HT-29 (cell line): Measurements from ENCODE around the gene UTF1. TPM values are rescaled to one million over a fixed set of nuclear protein-coding genes. Genes with fewer than 3 reads are reported as not detected.

Experiments
- DNase-seq: peaks from one replicate; pipeline ENCODE4 v3.0.0-alpha.2; 2015; ENCODE audit warnings: low spot score
- total RNA-seq: library from RNA; depleted of rRNA; stranded (reverse); fragments of >200 nt; shearing (Covaris generic); gene quantifications from 2 replicates; pipeline ENCODE4 v1.2.3, GENCODE V29; 2014

Gene UTF1
- total RNA-seq, 1 experiment from 2014 or later: not detected

DNA sequence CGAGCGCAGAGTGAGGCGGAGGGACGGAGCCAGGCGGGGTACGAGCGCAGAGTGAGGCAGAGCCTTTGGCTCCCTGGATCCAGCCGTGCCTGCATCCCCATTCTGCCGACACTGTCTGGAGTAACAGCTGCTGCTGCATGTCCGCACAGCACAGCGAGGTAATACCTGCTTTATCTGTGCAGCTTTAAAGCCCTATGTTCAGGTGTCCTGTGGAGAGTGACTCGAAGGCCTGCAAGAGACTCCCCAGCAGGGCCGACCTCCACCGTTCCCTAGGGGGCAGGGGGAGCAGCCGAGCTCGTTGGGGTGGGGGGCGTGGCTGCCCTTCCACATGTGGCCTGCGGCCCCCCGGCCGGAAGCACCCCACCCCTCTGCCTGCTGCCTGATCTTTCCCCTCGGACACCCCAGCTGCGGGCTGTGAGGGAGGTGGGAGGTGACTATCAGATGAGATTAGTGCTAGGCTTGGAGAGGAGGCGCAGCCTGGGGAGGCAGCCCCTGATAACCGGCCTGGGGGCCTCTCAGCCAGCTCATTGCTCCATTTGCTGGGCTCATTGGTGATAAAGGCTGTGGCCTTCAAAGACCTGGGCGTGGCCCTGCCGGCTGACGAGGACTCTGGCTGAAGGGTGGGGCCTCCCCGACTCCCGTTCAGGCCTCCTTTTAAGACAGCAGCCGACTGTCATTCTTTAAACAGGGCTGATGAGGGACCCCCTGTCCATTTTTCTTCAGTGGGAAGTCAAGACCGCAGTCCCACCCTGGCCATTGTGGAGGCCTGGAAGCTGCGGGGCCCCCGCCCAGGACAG lies 15.6 kb downstream of the UTF1 start:
- no peak for DNase-seq

DNA sequence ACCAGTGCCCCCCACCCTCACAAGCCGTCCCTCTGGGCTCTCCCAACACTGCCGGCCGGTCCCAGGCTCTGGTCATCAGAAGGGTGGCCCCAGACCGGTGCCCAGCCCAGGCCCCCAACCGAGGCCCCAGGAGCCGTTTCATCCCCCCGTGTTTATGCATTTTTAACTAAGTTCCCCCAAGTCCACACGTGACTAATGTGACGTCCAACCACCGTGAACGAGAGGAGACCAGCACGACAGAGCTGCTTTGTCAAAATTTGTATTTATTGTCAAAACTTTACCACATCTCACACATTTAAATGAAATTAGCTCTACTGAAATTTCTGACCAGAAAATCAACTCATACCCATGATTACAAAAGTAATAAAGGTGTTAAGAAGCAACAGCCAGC lies 16.2 kb downstream of the UTF1 start:
- DNase-seq: no peak

DNA sequence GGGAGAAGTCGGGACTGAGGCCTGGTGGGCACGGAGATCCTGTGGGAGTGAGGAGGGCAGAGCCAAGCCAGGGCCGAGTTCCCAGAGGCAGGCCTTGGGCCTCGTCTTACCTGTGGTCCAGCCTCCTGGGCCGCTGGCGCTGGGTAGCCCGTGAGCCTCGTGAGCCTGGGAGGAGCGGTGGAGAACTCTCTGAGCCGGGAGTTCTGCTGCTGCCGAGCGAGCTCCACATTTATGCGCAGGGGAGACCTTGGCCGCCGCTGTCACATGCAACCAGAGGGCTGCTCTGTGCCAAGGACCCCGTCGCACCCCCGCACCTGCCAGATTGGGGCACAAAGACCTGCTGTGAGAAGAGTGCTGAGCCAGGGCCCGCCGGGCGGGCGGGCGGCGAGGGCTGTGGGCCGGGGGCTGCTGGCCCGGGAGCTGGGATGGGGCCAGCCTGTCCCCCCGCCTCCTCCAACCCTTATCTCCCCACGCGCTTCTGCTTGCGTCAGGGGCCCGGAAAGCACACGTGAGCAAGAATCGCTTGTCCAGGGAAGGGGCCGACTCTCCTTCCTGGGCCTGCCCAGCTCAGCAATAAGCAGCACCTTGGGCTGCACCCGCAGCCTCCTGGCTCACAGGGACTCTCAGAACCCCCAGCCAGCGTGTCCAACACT lies 17.8 kb downstream of the UTF1 start:
- no peak for DNase-seq

DNA sequence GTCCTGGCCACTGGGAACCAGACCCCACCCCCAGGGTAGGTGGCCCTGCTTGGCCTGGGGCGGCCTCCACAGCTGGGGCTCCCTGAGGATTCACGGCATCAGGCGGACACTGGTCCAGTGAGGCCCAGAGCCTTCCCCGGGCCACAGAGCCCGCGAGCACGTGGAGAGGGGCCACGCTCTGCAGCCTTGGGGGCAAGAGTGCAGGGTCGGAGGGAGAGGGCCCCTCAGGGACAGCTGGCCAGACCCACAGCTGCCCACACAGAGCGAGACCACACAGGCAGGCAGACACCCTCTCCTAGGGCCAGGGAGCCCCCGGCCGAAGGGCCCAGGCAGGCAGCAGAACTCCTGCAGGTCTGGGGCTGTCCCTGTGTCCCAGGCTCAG lies 18.3 kb downstream of the UTF1 start:
- no peak for DNase-seq

DNA sequence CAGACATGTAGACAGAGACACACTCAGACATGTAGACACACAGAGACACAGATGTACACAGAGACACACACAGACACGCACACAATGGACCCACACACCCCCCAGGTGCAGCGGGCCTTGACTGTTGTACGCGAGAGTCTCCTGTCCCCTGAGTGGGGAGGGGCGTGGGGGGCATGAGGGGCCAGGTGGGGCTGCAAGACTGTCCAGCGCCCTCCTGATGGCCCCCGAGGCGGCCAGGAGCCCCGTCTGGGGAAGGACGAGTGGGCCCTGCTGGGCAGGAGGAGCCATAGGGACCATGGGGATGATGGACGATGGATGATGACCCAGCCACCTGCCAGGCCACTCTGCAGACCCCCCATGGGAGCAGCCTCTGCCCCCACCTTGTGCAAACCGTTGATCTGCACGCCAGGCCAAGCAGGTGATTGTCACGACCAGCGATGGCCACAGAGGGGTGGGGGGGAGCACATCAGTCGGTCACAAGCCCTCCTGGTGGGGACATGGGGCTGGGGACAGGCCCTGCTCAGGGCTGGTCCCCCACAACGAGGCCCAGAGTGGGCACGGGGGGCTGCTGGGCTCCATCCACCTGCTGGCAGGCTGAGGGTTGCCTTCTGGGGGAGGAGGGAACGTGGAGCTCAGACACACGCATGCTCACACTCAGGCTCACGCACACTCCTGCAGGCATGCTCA lies 19.2 kb downstream of the UTF1 start:
- no peak for DNase-seq

DNA sequence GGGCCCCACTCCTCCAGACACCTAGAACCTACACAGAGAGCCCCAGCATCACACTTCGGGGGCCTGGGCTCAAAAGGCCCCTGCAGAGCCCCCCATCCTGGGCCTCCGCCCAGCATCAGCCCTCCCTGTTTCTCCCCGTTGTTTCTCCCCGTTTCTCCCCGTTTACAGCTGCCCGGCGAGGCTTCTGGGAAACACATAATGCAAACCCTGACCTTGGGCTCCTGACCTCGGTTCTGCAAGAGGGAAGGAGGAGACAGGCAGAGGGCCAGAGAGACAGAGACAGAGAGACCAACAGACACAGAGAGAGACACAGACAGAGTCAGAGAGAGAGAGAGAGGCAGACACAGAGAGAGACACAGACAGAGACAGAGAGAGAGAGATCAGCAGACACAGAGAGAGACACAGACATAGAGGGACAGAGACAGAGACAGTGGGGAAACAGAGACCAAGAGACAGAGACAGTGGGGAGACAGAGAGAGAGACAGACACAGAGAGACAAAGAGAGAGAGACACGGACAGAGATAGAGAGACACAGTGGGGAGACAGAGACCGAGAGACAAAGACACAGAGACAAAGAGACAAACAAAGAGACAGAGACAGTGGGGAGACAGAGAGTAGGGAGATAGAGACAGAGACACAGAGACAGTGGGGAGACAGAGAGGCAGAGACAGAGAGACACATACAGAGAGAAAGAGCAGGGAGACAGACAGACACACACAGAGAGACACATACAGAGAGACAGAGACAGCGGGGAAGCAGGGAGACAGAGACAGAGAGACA lies 20.1 kb downstream of the UTF1 start:
- DNase-seq: no peak

DNA sequence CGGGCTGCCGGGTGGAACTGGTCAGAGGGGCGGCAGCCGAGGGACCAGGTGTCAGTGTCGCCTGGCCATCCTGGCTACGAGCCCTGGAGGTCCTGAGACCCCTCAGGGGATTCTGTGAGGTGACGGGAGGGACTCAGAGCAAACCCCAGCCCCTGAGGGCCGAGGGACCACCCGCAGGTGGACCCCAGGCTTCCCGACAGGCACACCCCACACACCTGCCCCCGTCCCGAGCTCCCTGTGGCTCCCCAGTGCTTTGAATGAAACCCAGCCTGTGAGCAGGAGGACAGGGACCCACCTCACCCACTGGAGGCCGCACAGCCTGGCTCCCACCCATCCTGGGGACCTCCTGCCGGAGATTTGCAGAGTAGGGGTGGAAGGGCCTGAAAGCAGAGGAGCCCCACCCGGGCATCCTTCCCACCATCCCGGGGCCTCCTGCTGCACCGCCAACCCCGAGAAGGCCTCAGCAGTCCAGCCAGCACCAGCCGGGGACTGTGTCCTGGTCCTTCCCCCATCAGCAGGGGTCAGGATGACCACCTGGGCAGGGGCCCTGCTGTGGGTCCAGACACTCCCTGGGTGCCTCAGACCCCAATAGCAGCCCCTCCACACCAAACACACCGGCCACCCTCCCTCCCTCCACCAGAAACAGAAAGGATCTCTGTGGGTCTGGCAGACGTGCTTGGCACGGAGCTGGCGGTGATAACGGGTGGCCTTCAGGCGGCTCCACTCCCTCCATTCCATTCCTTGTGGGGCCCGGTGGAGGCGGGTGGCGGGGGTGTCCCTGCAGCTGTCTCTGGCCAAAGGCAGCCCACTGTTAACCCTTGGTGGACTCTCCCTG lies 21.6 kb downstream of the UTF1 start:
- DNase-seq: no peak

DNA sequence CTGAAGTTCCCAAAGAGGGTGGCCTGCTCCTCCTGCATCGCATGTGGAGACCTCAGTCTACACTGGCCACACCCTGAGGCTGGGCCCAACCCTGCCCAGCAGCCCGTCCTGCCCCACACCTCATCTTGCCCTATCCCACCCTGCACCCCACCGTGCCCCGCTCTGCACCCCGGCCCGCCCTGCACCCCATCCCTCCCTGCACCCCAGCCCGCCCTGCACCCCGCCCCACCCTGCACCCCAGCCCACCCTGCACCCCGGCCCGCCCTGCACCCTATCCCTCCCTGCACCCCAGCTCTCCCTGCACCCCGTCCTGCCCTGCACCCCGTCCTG lies 22.2 kb downstream of the UTF1 start:
- no peak for DNase-seq

DNA sequence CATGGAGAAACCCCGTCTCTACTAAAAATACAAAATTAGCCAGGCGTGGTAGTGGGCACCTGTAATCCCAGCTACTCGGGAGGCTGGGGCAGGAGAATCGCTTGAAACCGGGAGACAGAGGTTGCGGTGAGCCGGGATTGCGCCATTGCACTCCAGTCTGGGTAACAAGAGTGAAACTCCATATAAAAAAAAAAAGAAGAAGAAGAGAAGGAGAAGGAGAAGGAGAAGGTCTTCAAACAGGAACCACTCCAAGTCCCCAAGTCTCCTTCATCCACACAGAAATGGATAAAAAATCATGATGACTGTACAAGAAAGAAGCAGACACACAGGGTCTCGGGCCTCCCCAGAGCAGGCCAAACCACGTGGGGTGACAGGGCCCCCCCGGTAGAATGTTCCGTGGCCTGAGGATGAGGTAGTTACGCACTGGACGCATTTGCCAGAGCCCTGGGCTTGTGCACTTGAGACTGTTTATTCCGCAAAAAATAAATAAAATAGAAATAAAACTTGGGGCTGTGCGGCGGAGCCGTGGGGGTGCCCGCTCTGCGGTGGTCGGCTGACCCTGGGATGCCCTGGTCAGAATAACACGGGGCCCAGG lies 23.4 kb downstream of the UTF1 start:
- no peak for DNase-seq

DNA sequence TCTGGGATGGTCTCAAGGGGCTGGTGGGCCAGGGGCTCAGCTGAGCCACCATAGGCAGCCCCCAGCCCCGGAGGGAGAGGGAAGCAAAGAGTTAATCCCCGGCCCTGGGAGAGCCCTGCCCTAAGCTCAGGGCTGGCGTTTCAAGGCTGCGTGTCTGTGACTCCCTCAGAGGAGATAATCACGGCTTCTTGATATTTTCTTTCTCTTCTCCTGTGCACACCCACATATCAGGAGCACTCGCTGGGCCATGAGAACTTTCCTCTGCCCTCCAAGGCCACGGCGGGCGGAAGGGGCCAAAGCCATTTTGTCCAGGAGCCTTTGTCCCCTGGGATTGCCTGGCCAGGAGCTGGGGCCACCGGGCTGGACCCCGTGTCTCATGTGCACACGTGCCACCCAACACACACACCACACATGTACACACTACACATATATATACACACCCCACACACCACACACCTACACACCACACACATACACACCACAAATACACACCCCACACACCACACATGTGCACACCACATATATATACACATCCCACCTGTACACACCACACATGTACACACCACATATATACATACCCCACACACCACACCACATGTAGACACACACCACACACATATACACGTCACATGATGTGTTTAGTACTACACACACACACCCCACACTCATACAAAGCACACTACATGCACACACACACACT lies 24.6 kb downstream of the UTF1 start:
- no peak for DNase-seq

DNA sequence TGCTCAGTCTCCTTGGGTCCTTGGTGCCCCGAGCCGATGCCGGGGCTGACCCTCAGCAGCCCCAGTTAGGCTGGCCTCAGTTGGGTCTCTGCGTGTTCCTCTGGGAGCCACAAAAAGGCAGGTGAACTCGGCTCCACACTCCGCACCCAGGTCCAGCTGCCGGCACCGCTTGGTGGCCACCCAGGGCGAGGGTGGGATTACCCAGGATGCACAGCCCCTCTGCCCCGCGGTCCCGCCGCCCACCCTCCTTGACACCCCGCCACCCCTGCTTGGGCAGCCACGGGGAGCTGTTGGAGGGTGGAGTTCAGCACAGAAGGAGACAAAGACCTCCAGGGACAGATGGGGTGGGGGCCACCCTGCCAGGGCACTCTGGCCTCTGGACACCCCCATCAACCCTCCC lies 25.3 kb downstream of the UTF1 start:
- no peak for DNase-seq

DNA sequence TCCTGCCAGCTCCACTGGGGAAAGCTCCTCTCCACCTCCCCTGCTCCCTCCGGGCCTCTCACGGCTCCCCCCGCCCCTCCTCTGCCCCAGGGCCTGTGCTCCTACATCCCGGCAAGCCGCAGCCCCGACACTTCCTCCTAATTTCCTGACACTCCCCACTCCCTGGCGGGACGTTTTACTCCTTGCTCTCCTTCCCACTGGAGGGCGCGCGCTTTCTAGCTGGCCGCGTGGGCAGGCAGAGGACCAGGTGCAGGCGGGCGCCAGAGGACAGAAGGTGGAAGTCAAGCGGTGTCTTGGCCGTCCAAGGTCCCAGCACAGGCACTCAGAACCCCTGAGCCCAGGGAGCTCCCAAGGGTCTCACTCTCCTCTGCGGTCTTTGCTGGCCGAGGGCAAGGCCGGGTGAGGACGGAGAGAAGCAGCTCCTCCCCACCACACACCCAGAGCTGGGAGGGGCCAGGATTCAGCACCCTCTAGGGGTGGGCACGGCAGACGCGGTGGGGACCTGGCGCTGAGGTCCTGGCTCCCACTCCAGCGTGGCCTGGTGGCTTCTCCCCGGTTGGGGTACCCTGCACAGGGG lies 27.6 kb downstream of the UTF1 start:
- DNase-seq: peak; percentile 77

DNA sequence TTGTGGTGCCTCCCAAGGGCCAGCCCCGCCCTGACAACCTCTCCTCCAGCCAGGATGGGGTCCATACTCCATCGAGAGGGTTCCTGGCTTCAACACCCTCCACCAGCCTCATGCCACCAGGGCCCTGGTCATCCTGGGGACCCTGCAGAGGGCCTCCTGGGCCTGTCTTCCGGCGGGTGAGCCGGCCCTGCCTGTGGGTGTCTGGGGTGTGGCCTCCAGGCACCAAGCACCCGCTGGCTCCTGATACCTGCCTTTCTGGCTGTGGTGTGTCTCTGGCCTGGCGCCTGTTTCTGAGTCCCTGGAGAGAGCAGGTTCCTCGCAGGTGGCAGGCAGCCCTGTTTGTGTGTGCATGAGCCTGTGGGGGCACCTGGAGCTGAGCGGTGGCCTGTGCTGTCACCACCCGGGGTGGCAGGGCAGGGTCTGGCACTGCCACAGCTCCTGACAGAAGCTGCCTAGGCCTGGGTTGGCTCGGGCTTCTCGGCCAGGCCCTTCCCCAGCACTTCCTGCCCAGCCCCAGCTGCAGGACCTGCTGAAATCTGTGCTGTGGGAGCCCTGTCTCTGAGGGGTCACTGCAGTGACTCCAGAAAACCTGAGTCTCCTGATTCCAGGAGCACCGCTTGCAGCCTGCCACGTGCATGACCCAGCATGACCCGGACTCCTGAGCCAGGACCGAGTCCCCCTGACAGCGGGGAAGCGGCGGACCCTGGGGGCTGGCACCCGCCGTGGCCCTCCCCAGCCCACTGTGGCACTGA lies 28.2 kb downstream of the UTF1 start:
- DNase-seq: peak; percentile 49

DNA sequence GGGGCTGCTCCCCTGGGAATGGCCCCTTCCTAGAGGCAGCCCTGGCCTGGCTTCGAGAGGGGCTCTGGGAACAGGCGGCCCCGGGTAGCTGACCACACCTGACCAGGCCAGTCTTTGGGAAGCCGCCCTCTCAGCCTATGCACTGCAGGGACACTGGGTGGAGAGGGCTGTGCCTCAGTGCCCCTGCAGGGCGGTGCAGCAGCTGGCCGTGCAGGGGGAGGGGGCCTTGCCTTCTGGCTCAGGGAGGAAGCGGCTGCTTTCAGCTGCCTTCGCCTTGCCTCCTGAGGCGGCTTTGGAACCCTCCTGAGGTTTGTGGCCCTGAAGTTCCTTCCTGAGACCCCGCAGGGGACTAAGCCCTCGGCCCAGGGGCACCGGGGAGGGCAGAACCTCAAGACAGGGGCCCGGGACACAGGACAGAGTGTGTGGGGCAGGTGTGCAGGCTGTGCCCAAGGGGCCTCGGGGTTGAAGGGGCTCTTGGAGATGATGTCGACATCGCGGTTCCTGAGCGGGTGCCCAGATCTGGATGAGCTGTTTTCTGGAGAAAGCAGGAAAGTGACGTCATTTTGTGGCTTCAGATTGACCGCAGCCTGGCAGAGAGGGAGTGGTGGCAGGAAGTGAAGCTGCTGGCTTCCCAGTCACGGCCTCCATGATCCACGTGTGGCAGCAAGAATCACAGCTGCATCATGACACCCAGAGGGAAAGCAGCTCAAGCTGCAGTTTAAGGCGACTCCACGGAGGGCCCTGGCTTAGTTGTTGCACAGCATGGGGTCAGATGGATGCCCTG lies 29.0 kb downstream of the UTF1 start:
- DNase-seq: peak; percentile 71

DNA sequence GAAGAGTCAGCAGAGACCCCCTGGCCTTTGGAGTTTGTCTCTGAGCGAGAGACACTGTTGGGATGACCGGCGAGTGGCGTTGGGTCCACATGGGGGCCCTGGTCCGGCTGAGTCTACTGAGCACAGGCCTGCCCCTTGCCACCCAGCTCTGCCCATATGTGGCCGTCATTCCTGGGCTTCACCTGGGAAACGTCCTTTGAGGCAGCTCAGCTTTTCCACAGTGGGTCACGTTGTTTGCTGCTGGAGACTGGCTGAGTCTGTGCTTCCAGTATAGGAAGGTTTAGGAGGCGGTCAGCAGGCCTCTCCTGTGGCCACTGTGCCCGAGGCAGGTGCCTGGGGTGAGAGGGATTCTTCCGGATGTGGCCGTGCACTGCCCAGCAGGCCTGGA lies 29.6 kb downstream of the UTF1 start:
- DNase-seq: no peak

DNA sequence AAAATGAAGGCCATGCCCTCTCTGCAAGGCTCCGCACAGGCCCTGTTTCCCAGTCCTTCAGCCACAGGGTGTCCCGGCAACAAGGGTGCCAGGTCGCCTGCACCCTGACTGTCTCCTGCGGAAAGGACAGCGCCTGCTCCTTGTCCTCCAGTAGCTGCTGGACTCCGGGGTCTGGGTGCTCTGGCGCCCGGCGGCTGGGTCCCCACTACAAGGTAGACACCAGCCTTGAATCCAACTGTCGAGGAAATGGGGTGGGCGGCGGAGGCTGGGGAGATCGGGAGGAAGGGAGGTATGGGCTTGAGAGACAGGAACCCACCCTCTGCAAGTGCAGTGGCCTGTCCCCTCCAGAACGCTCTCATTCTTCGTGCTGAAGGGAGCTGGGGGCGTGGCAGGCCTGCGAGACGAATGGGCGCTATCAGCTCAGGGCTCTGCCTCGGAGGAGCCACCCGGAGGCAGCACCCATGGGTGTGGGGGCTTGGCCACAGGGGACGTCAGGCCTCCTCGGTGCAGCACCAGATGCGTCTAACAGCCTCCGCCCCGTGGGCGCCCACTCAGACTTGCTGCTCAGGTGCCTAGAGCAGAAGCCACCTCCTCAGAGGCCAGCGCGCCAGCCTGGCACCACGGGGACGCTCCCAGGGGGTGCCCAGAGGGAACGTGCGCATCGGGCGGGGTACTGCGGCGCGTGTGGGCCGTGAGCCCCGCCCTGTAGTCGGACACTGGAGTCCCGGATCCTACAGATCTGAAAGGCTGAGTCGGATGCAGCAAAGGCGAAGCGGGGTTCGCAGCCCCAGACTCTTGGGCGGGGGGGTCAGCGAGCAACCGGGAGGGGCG lies 31.1 kb downstream of the UTF1 start:
- DNase-seq: peak; percentile 50

DNA sequence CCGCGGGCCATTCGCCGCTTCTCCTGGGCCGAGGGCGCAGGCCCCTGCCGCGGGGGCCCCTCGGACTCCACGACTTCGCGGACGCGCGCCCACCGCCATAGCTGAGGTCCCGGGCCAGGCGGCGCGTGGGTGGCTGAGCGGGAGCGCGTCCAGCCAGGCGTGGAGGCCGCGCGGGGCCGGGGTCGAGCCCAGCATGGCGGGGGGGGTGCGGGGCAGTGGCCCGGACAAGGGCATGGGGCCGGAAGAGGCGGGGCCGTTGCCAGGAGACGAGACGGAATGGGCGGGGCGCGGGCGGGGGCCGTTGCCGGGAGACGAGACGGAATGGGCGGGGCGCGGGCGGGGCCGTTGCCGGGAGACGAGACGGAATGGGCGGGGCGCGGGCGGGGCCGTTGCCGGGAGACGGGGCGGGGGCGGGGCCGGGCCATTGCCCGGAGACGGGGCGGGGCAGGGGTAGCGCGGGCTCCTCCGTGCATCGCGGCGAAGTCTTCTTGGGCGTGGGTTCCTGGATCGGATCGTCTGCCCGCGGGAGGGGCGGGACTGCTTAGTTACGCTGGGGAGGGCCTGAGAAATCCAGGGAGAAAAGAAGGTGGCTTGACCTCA lies 31.8 kb downstream of the UTF1 start:
- DNase-seq: peak; percentile 49
